ENCODE data around the gene EBPL. TPM values are rescaled to one million over a fixed set of nuclear protein-coding genes. Genes with fewer than 3 reads are reported as not detected.

The EBPL gene
- total RNA-seq (24.1 TPM), polyA plus RNA-seq (69.4 TPM)
- long read RNA-seq, donor 1, partial matches to known transcripts: 0 of 1 reads
- long read RNA-seq, donor 1, other reads (novel, unspliced or antisense): 0 of 1 reads
- long read RNA-seq, donor 2: 0 reads
- long read RNA-seq, donor 3, transcript EBPL-203 (2 exons, 579 nt): minor isoform, 10 of 54 reads
- long read RNA-seq, donor 3, transcript EBPL-206 (3 exons, 810 nt): minor isoform, 11 of 54 reads
- long read RNA-seq, donor 3, transcript EBPL-201 (4 exons, 914 nt): major isoform, 32 of 54 reads
- long read RNA-seq, donor 3, partial matches to known transcripts: 0 of 54 reads
- long read RNA-seq, donor 3, other reads (novel, unspliced or antisense): 0 of 54 reads
- long read RNA-seq, donor 4, transcript EBPL-201 (4 exons, 914 nt): major isoform, 15 of 25 reads
- long read RNA-seq, donor 4, transcript EBPL-203 (2 exons, 579 nt): minor isoform, 9 of 25 reads
- long read RNA-seq, donor 4, partial matches to known transcripts: 0 of 25 reads
- long read RNA-seq, donor 4, other reads (novel, unspliced or antisense): 0 of 25 reads
- long read RNA-seq, donor 5, transcript EBPL-203 (2 exons, 579 nt): minor isoform, 17 of 64 reads
- long read RNA-seq, donor 5, transcript EBPL-201 (4 exons, 914 nt): major isoform, 29 of 64 reads
- long read RNA-seq, donor 5, transcript EBPL-206 (3 exons, 810 nt): minor isoform, 15 of 64 reads
- long read RNA-seq, donor 5, partial matches to known transcripts: 0 of 64 reads
- long read RNA-seq, donor 5, other reads (novel, unspliced or antisense): 0 of 64 reads
- long read RNA-seq, donor 6, transcript EBPL-203 (2 exons, 579 nt): major isoform, 18 of 46 reads
- long read RNA-seq, donor 6, transcript EBPL-206 (3 exons, 810 nt): minor isoform, 10 of 46 reads
- long read RNA-seq, donor 6, transcript EBPL-201 (4 exons, 914 nt): minor isoform, 15 of 46 reads
- long read RNA-seq, donor 6, partial matches to known transcripts: 0 of 46 reads
- long read RNA-seq, donor 6, other reads (novel, unspliced or antisense): 0 of 46 reads
- long read RNA-seq, donor 7, transcript EBPL-206 (3 exons, 810 nt): minor isoform, 7 of 31 reads
- long read RNA-seq, donor 7, transcript EBPL-201 (4 exons, 914 nt): major isoform, 12 of 31 reads
- long read RNA-seq, donor 7, transcript EBPL-203 (2 exons, 579 nt): minor isoform, 11 of 31 reads
- long read RNA-seq, donor 7, partial matches to known transcripts: 0 of 31 reads
- long read RNA-seq, donor 7, other reads (novel, unspliced or antisense): 0 of 31 reads
- long read RNA-seq, donor 8, transcript EBPL-201 (4 exons, 914 nt): major isoform, 11 of 15 reads
- long read RNA-seq, donor 8, partial matches to known transcripts: 0 of 15 reads
- long read RNA-seq, donor 8, other reads (novel, unspliced or antisense): 0 of 15 reads
- long read RNA-seq, donor 9, transcript EBPL-203 (2 exons, 579 nt): minor isoform, 8 of 21 reads
- long read RNA-seq, donor 9, transcript EBPL-201 (4 exons, 914 nt): major isoform, 9 of 21 reads
- long read RNA-seq, donor 9, partial matches to known transcripts: 0 of 21 reads
- long read RNA-seq, donor 9, other reads (novel, unspliced or antisense): 0 of 21 reads
- long read RNA-seq, donor 10, transcript EBPL-201 (4 exons, 914 nt): major isoform, 13 of 32 reads
- long read RNA-seq, donor 10, transcript EBPL-203 (2 exons, 579 nt): minor isoform, 9 of 32 reads
- long read RNA-seq, donor 10, transcript EBPL-206 (3 exons, 810 nt): minor isoform, 6 of 32 reads
- long read RNA-seq, donor 10, partial matches to known transcripts: 0 of 32 reads
- long read RNA-seq, donor 10, other reads (novel, unspliced or antisense): 0 of 32 reads

- WGBS: under 1% methylated on average over 67 of the region's 67 CpGs
Observed at GRCh38 chr13:49690995-49691784, at the start of gene EBPL. EBPL (minus strand) TSS chr13:49691486; CDS start chr13:49691424, 62 bp downstream.

DNA sequence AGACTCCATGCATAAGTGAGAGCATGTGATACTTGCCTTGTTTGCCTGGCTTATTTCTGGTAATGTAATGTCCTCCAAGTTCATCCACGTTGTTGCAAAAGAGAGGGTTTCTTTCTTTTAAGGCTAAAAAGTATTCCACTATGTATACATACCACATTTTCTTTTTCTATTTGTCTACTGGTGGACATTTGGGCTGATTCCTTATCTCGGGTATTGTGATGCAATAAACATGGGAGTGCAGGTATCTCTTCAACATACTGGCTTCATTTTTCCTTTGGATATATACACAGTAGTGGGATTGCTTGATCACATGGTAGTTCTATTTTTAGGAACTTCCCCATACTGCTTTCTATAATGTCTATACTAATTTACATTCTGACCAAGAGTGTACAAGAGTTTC, 49.6 kb upstream of the EBPL start:
- Histone ChIP-seq H3K27me3 (ENCODE audit: control insufficient read depth in 2 of 2, insufficient read depth in 1 of 2, low read length in 1 of 2) (no peaks in the 10 kb centered on the region), H3K9me3 (ENCODE audit: control insufficient read depth in 2 of 2, insufficient read depth in 1 of 2, low read length in 1 of 2) (no peaks in the 10 kb centered on the region), H3K36me3 (ENCODE audit: control insufficient read depth in 2 of 2, insufficient read depth in 2 of 2, low read length in 1 of 2) (peaks cover 0 to 10% of the 10 kb centered on the region in 2 donors), H3K4me3 (ENCODE audit: low read length in 2 of 2) (no peak overlapping the region), H3K4me1 (ENCODE audit: control insufficient read depth in 2 of 2, insufficient read depth in 2 of 2, low read length in 2 of 2) (no peaks in the 10 kb centered on the region), H3K27ac (ENCODE audit: low read depth in 1 of 2, low read length in 1 of 2) (no peak overlapping the region)
- no peak for DNase-seq (ENCODE audit: low read depth in 6 of 9, low spot score in 9 of 9)
- 98% methylated on average over 2 of the region's 2 CpGs for WGBS

More at GRCh38 chr13:49690995-49691784, at the start of gene EBPL:
- peak within 1 kb of the TSS; percentile 66 to 77 for H3K4me3 ChIP-seq (ENCODE audit: low read length in 2 of 2)
- H3K27me3 ChIP-seq (ENCODE audit: control insufficient read depth in 2 of 2, insufficient read depth in 1 of 2, low read length in 1 of 2): no peaks in the 10 kb centered on the region
- H3K36me3 ChIP-seq (ENCODE audit: control insufficient read depth in 2 of 2, insufficient read depth in 2 of 2, low read length in 1 of 2): peaks cover 0 to 7% of the 10 kb centered on the region in 2 donors
- peaks cover 6 to 13% of the 10 kb centered on the region in 2 donors for H3K4me1 ChIP-seq (ENCODE audit: control insufficient read depth in 2 of 2, insufficient read depth in 2 of 2, low read length in 2 of 2)
- peak; percentile 37 to 88 (median 73) for DNase-seq (ENCODE audit: low read depth in 6 of 9, low spot score in 9 of 9)
- no peaks in the 10 kb centered on the region for H3K9me3 ChIP-seq (ENCODE audit: control insufficient read depth in 2 of 2, insufficient read depth in 1 of 2, low read length in 1 of 2)
- peak within 1 kb of the TSS; percentile 67 to 85 for H3K27ac ChIP-seq (ENCODE audit: low read depth in 1 of 2, low read length in 1 of 2)

DNA sequence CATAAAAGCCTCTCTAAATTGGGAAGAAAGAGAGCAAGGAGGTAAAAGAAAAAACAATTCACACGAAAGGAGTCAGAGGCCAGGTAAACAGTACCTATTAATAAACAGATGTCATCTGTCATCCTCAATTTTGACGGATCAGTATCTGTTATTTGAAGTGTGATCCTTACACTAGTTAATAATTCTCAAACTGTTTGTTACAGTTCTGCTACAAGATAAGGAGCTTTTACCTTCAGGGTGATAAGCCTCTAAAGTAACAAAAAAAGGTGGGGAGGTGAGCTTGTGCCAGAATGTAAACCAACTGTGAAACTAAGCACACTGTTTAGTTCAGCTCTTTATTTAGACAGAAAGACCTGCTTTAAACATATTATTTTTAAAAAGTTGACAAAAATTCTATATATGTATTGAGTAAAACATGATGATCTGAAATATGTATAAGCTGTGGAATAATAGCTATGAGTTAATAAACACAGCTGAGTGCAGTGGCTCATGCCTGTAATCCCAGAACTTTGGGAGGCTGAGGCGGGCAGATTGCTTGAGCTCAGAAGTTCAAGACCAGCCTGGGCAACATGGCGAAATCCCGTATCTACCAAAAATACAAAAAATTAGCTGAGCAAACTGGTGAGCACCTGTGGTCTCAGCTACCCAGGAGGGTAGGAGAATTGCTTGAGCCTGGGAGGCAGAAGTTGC, 48.4 kb upstream of the EBPL start:
- DNase-seq (ENCODE audit: low read depth in 6 of 9, low spot score in 9 of 9): no peak
- H3K4me1 ChIP-seq (ENCODE audit: control insufficient read depth in 2 of 2, insufficient read depth in 2 of 2, low read length in 2 of 2): no peaks in the 10 kb centered on the region
- H3K36me3 ChIP-seq (ENCODE audit: control insufficient read depth in 2 of 2, insufficient read depth in 2 of 2, low read length in 1 of 2): peaks cover 0 to 7% of the 10 kb centered on the region in 2 donors
- no peak overlapping the region for H3K4me3 ChIP-seq (ENCODE audit: low read length in 2 of 2)
- H3K27me3 ChIP-seq (ENCODE audit: control insufficient read depth in 2 of 2, insufficient read depth in 1 of 2, low read length in 1 of 2): no peaks in the 10 kb centered on the region
- no peak overlapping the region for H3K27ac ChIP-seq (ENCODE audit: low read depth in 1 of 2, low read length in 1 of 2)
- 95% methylated on average over 5 of the region's 5 CpGs for WGBS
- H3K9me3 ChIP-seq (ENCODE audit: control insufficient read depth in 2 of 2, insufficient read depth in 1 of 2, low read length in 1 of 2): no peaks in the 10 kb centered on the region

GRCh38 chr13:49733181-49733951, 42.1 kb upstream of the EBPL start:
- Histone ChIP-seq H3K4me3 (ENCODE audit: low read length in 2 of 2) (no peak overlapping the region), H3K4me1 (ENCODE audit: control insufficient read depth in 2 of 2, insufficient read depth in 2 of 2, low read length in 2 of 2) (no peaks in the 10 kb centered on the region), H3K27ac (ENCODE audit: low read depth in 1 of 2, low read length in 1 of 2) (no peak overlapping the region), H3K36me3 (ENCODE audit: control insufficient read depth in 2 of 2, insufficient read depth in 2 of 2, low read length in 1 of 2) (peaks cover 4 to 23% of the 10 kb centered on the region in 2 donors), H3K9me3 (ENCODE audit: control insufficient read depth in 2 of 2, insufficient read depth in 1 of 2, low read length in 1 of 2) (no peaks in the 10 kb centered on the region), H3K27me3 (ENCODE audit: control insufficient read depth in 2 of 2, insufficient read depth in 1 of 2, low read length in 1 of 2) (no peaks in the 10 kb centered on the region)
- DNase-seq (ENCODE audit: low read depth in 6 of 9, low spot score in 9 of 9): no peak
- 93% methylated on average over 12 of the region's 12 CpGs for WGBS

DNA sequence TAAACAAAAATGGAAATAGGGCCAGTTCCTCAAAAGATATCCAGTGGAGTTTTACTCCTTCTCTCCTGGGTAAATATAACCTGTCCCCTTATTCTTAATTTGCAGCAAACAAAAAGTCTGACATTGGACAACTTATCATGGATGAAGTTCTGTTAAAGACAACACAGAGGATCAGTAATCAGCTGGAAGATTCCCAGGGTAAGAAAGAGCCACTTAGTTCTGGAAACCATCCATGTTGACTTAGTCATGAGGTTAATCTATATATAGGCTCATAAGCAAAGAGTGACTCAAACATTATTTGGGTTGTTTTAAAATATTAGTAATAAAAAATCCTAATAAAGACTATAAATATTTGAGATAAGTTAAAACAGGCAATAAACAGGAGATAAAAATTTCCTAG, 40.5 kb upstream of the EBPL start:
- DNase-seq (ENCODE audit: low read depth in 6 of 9, low spot score in 9 of 9): no peak

DNA sequence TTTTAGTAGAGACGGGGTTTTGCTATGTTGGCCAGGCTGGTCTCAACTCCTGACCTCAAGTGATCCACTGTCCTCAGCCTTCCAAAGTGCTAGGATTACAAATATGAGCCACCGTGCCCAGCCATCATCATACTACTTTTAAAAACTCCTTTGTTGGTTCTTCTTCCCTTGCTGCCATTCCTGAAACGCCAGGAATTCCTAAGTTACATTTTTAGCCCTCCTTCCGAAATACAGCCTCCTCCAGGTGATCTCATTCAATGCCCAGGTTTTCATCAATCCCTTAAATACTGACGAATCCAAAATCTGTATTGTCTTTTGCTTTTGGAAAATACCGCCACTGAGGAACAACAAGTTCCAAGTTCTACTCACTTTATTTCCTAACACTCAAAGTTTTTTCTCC, 25.3 kb upstream of the EBPL start:
- Histone ChIP-seq H3K27me3 (ENCODE audit: control insufficient read depth in 2 of 2, insufficient read depth in 1 of 2, low read length in 1 of 2) (no peaks in the 10 kb centered on the region), H3K27ac (ENCODE audit: low read depth in 1 of 2, low read length in 1 of 2) (no peak overlapping the region), H3K36me3 (ENCODE audit: control insufficient read depth in 2 of 2, insufficient read depth in 2 of 2, low read length in 1 of 2) (peaks cover 12 to 41% of the 10 kb centered on the region in 2 donors), H3K9me3 (ENCODE audit: control insufficient read depth in 2 of 2, insufficient read depth in 1 of 2, low read length in 1 of 2) (peaks cover 0 to 1% of the 10 kb centered on the region in 2 donors), H3K4me1 (ENCODE audit: control insufficient read depth in 2 of 2, insufficient read depth in 2 of 2, low read length in 2 of 2) (no peaks in the 10 kb centered on the region), H3K4me3 (ENCODE audit: low read length in 2 of 2) (no peak overlapping the region)
- no peak for DNase-seq (ENCODE audit: low read depth in 6 of 9, low spot score in 9 of 9)
- 99% methylated on average over 6 of the region's 6 CpGs for WGBS

More for the DNA sequence above, 40.5 kb upstream of the EBPL start:
- Histone ChIP-seq H3K9me3 (ENCODE audit: control insufficient read depth in 2 of 2, insufficient read depth in 1 of 2, low read length in 1 of 2) (no peaks in the 10 kb centered on the region), H3K27me3 (ENCODE audit: control insufficient read depth in 2 of 2, insufficient read depth in 1 of 2, low read length in 1 of 2) (no peaks in the 10 kb centered on the region), H3K4me1 (ENCODE audit: control insufficient read depth in 2 of 2, insufficient read depth in 2 of 2, low read length in 2 of 2) (no peaks in the 10 kb centered on the region), H3K27ac (ENCODE audit: low read depth in 1 of 2, low read length in 1 of 2) (no peak overlapping the region), H3K36me3 (ENCODE audit: control insufficient read depth in 2 of 2, insufficient read depth in 2 of 2, low read length in 1 of 2) (peaks cover 7 to 28% of the 10 kb centered on the region in 2 donors), H3K4me3 (ENCODE audit: low read length in 2 of 2) (no peak overlapping the region)

GRCh38 chr13:49714757-49715156, 23.5 kb upstream of the EBPL start:
- no peak for DNase-seq (ENCODE audit: low read depth in 6 of 9, low spot score in 9 of 9)
- no peak overlapping the region for H3K27ac ChIP-seq (ENCODE audit: low read depth in 1 of 2, low read length in 1 of 2)
- 99% methylated on average over 1 of the region's 1 CpG for WGBS
- H3K36me3 ChIP-seq (ENCODE audit: control insufficient read depth in 2 of 2, insufficient read depth in 2 of 2, low read length in 1 of 2): peaks cover 8 to 49% of the 10 kb centered on the region in 2 donors
- no peak overlapping the region for H3K4me3 ChIP-seq (ENCODE audit: low read length in 2 of 2)
- H3K4me1 ChIP-seq (ENCODE audit: control insufficient read depth in 2 of 2, insufficient read depth in 2 of 2, low read length in 2 of 2): no peaks in the 10 kb centered on the region
- H3K9me3 ChIP-seq (ENCODE audit: control insufficient read depth in 2 of 2, insufficient read depth in 1 of 2, low read length in 1 of 2): peaks cover 0 to 1% of the 10 kb centered on the region in 2 donors
- no peaks in the 10 kb centered on the region for H3K27me3 ChIP-seq (ENCODE audit: control insufficient read depth in 2 of 2, insufficient read depth in 1 of 2, low read length in 1 of 2)

All from thymus (tissue), 14 donors.